GM12878 (cell line): Measurements from ENCODE around the gene DGLUCY. TPM values are rescaled to one million over a fixed set of nuclear protein-coding genes. Genes with fewer than 3 reads are reported as not detected.

Experiments used
- CHD1 ChIP-seq: IDR thresholded peaks from 2 replicates; pipeline ENCODE4 v1.6.1; 2012; ENCODE audit warnings: low read depth, low read length, improper control_type of control experiment
- CHD4 ChIP-seq: fragments of 200-600 bp; sonication (generic); IDR thresholded peaks from 2 replicates; pipeline ENCODE4 v1.6.1; 2016; ENCODE audit warnings: mild to moderate bottlenecking
- ELK1 ChIP-seq: IDR thresholded peaks from 2 replicates; pipeline ENCODE4 v1.6.1; 2012; ENCODE audit warnings: low read depth, low read length, improper control_type of control experiment
- GATAD2B ChIP-seq: fragments of 450-650 bp; conservative IDR thresholded peaks from 2 replicates; pipeline ENCODE4 v1.6.1; 2017; ENCODE audit warnings: low read depth, mild to moderate bottlenecking, moderate library complexity
- HDAC2 ChIP-seq: fragments of 200-600 bp; sonication (generic); IDR thresholded peaks from 2 replicates; pipeline ENCODE4 v1.6.1; 2017
- JUNB ChIP-seq: IDR thresholded peaks from 2 replicates; pipeline ENCODE4 v1.6.1; 2016; ENCODE audit warnings: antibody characterized with exemption, mild to moderate bottlenecking
- JUND ChIP-seq: IDR thresholded peaks from 2 replicates; pipeline ENCODE4 v1.6.1; 2012; ENCODE audit warnings: low read depth, mild to moderate bottlenecking, low read length, improper control_type of control experiment, moderate library complexity
- MTA2 ChIP-seq: fragments of 450-650 bp; IDR thresholded peaks from 2 replicates; pipeline ENCODE4 v1.6.1; 2016; ENCODE audit warnings: low read depth, mild to moderate bottlenecking, moderate library complexity
- POLR2AphosphoS5 ChIP-seq: IDR thresholded peaks from 2 replicates; pipeline ENCODE4 v1.6.1; 2011; ENCODE audit warnings: mild to moderate bottlenecking, low read length, inconsistent platforms
- PRDM15 ChIP-seq: fragments of 450-650 bp; formaldehyde crosslinking; IDR thresholded peaks from 2 replicates; pipeline ENCODE4 v1.4.0; 2020; ENCODE audit warnings: mild to moderate bottlenecking, moderate library complexity
- RAD21 ChIP-seq: IDR thresholded peaks from 2 replicates; pipeline ENCODE4 v1.6.1; 2011; ENCODE audit warnings: mild to moderate bottlenecking, low read depth, low read length, moderate library complexity; ENCODE audit not compliant: insufficient read depth
- SMAD1 ChIP-seq: fragments of 450-650 bp; IDR thresholded peaks from 2 replicates; pipeline ENCODE4 v1.6.1; 2018; ENCODE audit warnings: mild to moderate bottlenecking, low read depth; ENCODE audit not compliant: partially characterized antibody
- SRF ChIP-seq, 2 experiments: IDR thresholded peaks; 2 replicates each; pipeline ENCODE4 v1.6.1; 2011; ENCODE audit warnings: low read depth in 2 of 2, low read length in 2 of 2, mild to moderate bottlenecking in 1 of 2, moderate library complexity in 1 of 2
- TCF7 ChIP-seq: IDR thresholded peaks from 2 replicates; pipeline ENCODE4 v1.6.1; 2014; ENCODE audit warnings: antibody characterized with exemption, borderline replicate concordance
- ZBTB33 ChIP-seq: fragments of 450-650 bp; IDR thresholded peaks from 2 replicates; pipeline ENCODE4 v1.6.1; 2017; ENCODE audit warnings: mild to moderate bottlenecking
- polyA plus RNA-seq, 11 experiments: library from polyadenylated mRNA; depleted of rRNA in 4 of 11; unstranded in 6 of 11; stranded (reverse) in 5 of 11; fragments of >200 nt; fragmentation: Nextera tagmentation in 4 of 11; fragmentation: Illumina TruSeq in 1 of 11; extraction: Ambion mirVana in 4 of 11; extraction: Trizol in 1 of 11; gene quantifications; 1 replicate in 1 of 11; 2 replicates in 10 of 11; pipeline versions ENCODE4 v1.2.1 to v1.2.3, GENCODE V29; 2011 to 2016; ENCODE audit warnings: inconsistent platforms in 2 of 11, missing spikeins in 2 of 11, low read depth in 1 of 11
- total RNA-seq, 4 experiments: library from RNA; depleted of rRNA in 3 of 4; stranded (reverse); fragments of >200 nt in 3 of 4; fragmentation: Illumina TruSeq in 1 of 4; extraction: Trizol in 1 of 4; gene quantifications; 2 replicates each; pipeline versions ENCODE4 v1.2.1 to v1.2.3, GENCODE V29; 2013 to 2021
- TF ChIP-seq, protein P1 (sequence below): fragments of 450-650 bp; IDR thresholded peaks from 2 replicates; pipeline ENCODE4 v1.6.1; 2017; ENCODE audit warnings: mild to moderate bottlenecking, moderate library complexity
- TF ChIP-seq, protein P2 (sequence below): IDR thresholded peaks from 2 replicates; pipeline ENCODE4 v1.6.1; 2011; ENCODE audit warnings: low read depth, low read length, improper control_type of control experiment, borderline replicate concordance
- TF ChIP-seq, protein P3 (sequence below): fragments of 450-650 bp; IDR thresholded peaks from 2 replicates; pipeline ENCODE4 v1.6.1; 2017; ENCODE audit warnings: borderline replicate concordance

DGLUCY gene
- total and polyA plus RNA-seq, 10 of the 15 experiments (the other 5 are each of a cell fraction or from before 2014, with no cell fraction given), result 15.0 to 70.3 (median 55.1) TPM

GRCh38 chr14:91229743-91230200 is 115.9 kb downstream of the DGLUCY start (continued):
- TF ChIP-seq, protein P1, sequence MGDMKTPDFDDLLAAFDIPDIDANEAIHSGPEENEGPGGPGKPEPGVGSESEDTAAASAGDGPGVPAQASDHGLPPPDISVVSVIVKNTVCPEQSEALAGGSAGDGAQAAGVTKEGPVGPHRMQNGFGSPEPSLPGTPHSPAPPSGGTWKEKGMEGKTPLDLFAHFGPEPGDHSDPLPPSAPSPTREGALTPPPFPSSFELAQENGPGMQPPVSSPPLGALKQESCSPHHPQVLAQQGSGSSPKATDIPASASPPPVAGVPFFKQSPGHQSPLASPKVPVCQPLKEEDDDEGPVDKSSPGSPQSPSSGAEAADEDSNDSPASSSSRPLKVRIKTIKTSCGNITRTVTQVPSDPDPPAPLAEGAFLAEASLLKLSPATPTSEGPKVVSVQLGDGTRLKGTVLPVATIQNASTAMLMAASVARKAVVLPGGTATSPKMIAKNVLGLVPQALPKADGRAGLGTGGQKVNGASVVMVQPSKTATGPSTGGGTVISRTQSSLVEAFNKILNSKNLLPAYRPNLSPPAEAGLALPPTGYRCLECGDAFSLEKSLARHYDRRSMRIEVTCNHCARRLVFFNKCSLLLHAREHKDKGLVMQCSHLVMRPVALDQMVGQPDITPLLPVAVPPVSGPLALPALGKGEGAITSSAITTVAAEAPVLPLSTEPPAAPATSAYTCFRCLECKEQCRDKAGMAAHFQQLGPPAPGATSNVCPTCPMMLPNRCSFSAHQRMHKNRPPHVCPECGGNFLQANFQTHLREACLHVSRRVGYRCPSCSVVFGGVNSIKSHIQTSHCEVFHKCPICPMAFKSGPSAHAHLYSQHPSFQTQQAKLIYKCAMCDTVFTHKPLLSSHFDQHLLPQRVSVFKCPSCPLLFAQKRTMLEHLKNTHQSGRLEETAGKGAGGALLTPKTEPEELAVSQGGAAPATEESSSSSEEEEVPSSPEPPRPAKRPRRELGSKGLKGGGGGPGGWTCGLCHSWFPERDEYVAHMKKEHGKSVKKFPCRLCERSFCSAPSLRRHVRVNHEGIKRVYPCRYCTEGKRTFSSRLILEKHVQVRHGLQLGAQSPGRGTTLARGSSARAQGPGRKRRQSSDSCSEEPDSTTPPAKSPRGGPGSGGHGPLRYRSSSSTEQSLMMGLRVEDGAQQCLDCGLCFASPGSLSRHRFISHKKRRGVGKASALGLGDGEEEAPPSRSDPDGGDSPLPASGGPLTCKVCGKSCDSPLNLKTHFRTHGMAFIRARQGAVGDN, result peak; percentile 96
- TF ChIP-seq, protein P2, sequence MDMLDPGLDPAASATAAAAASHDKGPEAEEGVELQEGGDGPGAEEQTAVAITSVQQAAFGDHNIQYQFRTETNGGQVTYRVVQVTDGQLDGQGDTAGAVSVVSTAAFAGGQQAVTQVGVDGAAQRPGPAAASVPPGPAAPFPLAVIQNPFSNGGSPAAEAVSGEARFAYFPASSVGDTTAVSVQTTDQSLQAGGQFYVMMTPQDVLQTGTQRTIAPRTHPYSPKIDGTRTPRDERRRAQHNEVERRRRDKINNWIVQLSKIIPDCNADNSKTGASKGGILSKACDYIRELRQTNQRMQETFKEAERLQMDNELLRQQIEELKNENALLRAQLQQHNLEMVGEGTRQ, result no peak
- TF ChIP-seq GATAD2B (peak; percentile 82), CHD1 (no peak), JUNB (no peak), JUND (no peak), SRF (IDR thresholded peaks at IDR 0.05; ENCODE audit: low read depth in 2 of 2, low read length in 2 of 2) (no peak), ELK1 (0 out of 2 replicates have a peak, but pooled peaks have one; percentile 47), ZBTB33 (no peak), POLR2AphosphoS5 (peak; percentile 57), HDAC2 (no peak), CHD4 (no peak), MTA2 (peak; percentile 78), SMAD1 (peak; percentile 39), RAD21 (0 out of 2 replicates have a peak, but pooled peaks have one; percentile 16), PRDM15 (CRISPR knock-in tag) (no peak), TCF7 (no peak)
- TF ChIP-seq, protein P3, sequence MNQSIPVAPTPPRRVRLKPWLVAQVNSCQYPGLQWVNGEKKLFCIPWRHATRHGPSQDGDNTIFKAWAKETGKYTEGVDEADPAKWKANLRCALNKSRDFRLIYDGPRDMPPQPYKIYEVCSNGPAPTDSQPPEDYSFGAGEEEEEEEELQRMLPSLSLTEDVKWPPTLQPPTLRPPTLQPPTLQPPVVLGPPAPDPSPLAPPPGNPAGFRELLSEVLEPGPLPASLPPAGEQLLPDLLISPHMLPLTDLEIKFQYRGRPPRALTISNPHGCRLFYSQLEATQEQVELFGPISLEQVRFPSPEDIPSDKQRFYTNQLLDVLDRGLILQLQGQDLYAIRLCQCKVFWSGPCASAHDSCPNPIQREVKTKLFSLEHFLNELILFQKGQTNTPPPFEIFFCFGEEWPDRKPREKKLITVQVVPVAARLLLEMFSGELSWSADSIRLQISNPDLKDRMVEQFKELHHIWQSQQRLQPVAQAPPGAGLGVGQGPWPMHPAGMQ, result no peak
